ENCODE data around the gene TTN.
"Not testable (repeated sequence)": the region's sequence is repeated elsewhere in the genome, so short reads cannot be mapped to it uniquely, and the experiment has no call there.

The TTN gene

DNA sequence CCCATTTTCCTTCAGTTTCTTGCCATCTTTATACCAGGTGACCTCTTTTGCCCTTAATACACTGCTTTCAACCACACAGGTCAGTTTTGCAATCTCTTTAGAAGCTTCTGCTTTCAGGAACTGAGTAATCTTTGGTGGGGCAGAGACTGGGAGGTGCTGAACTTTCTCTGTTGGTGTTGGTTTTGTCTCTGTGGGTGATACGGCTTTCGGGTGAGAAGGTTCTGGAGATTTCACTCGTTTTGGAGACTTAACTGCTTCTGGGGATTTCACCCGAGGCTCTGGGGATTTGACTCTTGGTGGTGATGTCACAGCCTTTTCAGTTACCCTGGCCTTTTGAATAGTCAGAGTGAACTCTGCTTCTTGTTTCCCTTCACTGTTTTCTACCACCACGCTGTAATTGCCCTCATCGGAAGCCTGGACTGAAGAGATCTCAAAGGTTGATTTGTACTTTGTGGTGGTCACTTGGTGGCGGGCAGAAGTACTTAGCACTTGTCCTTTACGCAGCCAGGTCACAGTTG lies 276.5 kb downstream of the TTN start:
- H3K4me3 ChIP-seq (ENCODE audit: low read length) = no peak overlapping the region
- H3K27ac ChIP-seq (ENCODE audit: low read depth, low read length) = no peak overlapping the region
- 95% methylated on average over 8 of the region's 8 CpGs for WGBS

GRCh38 chr2:178530131-178530530 lies 277.1 kb downstream of the TTN start:
- H3K27ac ChIP-seq (ENCODE audit: low read depth, low read length) = no peak overlapping the region
- peaks cover 38% of the 10 kb centered on the region for H3K36me3 ChIP-seq (ENCODE audit: insufficient read depth, low read length)
- H3K9ac ChIP-seq (ENCODE audit: low read depth, low read length) = no peak overlapping the region
- no peak overlapping the region for H3K4me3 ChIP-seq (ENCODE audit: low read length)
- no peaks in the 10 kb centered on the region for H3K9me3 ChIP-seq (ENCODE audit: insufficient read depth, low read depth, low read length)
- no peaks in the 10 kb centered on the region for H3K4me1 ChIP-seq (ENCODE audit: insufficient read depth, low read length)
- 100% methylated on average over 2 of the region's 2 CpGs for WGBS
- H3K27me3 ChIP-seq (ENCODE audit: insufficient read depth, low read length) = no peaks in the 10 kb centered on the region

More for the DNA sequence above, 276.5 kb downstream of the TTN start:
- peaks cover 43% of the 10 kb centered on the region for H3K36me3 ChIP-seq (ENCODE audit: insufficient read depth, low read length)
- no peaks in the 10 kb centered on the region for H3K27me3 ChIP-seq (ENCODE audit: insufficient read depth, low read length)
- H3K4me1 ChIP-seq (ENCODE audit: insufficient read depth, low read length) = no peaks in the 10 kb centered on the region
- no peak overlapping the region for H3K9ac ChIP-seq (ENCODE audit: low read depth, low read length)
- H3K9me3 ChIP-seq (ENCODE audit: insufficient read depth, low read depth, low read length) = no peaks in the 10 kb centered on the region

GRCh38 chr2:178529194-178529593 lies 278.0 kb downstream of the TTN start:
- H3K9ac ChIP-seq (ENCODE audit: low read depth, low read length) = no peak overlapping the region
- no peaks in the 10 kb centered on the region for H3K9me3 ChIP-seq (ENCODE audit: insufficient read depth, low read depth, low read length)
- 91% methylated on average over 1 of the region's 2 CpGs for WGBS
- H3K4me3 ChIP-seq (ENCODE audit: low read length) = no peak overlapping the region
- H3K36me3 ChIP-seq (ENCODE audit: insufficient read depth, low read length) = peaks cover 28% of the 10 kb centered on the region
- H3K4me1 ChIP-seq (ENCODE audit: insufficient read depth, low read length) = no peaks in the 10 kb centered on the region
- H3K27me3 ChIP-seq (ENCODE audit: insufficient read depth, low read length) = no peaks in the 10 kb centered on the region
- no peak overlapping the region for H3K27ac ChIP-seq (ENCODE audit: low read depth, low read length)

- Histone ChIP-seq H3K36me3 (ENCODE audit: insufficient read depth, low read length) (peaks cover 23% of the 10 kb centered on the region), H3K9ac (ENCODE audit: low read depth, low read length) (no peak overlapping the region), H3K4me3 (ENCODE audit: low read length) (no peak overlapping the region), H3K27me3 (ENCODE audit: insufficient read depth, low read length) (no peaks in the 10 kb centered on the region), H3K27ac (ENCODE audit: low read depth, low read length) (no peak overlapping the region), H3K9me3 (ENCODE audit: insufficient read depth, low read depth, low read length) (no peaks in the 10 kb centered on the region), H3K4me1 (ENCODE audit: insufficient read depth, low read length) (no peaks in the 10 kb centered on the region)
- 93% methylated on average over 5 of the region's 5 CpGs for WGBS
Observed at GRCh38 chr2:178528647-178529046, 278.6 kb downstream of the TTN start.

DNA sequence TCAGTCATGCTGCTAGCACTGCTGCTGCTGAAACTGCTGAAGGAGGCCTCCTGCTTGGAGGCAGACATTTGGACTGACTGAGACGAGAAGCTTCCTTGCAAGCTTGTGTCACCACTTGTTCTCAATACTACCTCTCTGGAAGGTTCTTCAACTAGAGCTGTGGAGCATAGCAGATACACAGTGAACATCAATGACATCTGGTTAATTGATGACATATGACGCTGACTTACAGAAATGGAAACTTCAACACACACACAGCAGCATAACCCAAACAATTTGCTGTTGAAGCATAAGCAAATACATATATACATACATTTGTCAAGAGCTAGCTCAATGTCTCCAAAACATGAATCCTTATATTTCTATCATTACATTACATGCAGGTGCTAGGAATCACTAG lies 279.6 kb downstream of the TTN start:
- Histone ChIP-seq H3K9ac (ENCODE audit: low read depth, low read length) (no peak overlapping the region), H3K4me1 (ENCODE audit: insufficient read depth, low read length) (no peaks in the 10 kb centered on the region), H3K4me3 (ENCODE audit: low read length) (no peak overlapping the region), H3K27me3 (ENCODE audit: insufficient read depth, low read length) (no peaks in the 10 kb centered on the region), H3K27ac (ENCODE audit: low read depth, low read length) (no peak overlapping the region), H3K9me3 (ENCODE audit: insufficient read depth, low read depth, low read length) (no peaks in the 10 kb centered on the region), H3K36me3 (ENCODE audit: insufficient read depth, low read length) (peaks cover 13% of the 10 kb centered on the region)
- WGBS = 97% methylated on average over 2 of the region's 2 CpGs

- Histone ChIP-seq H3K27me3 (ENCODE audit: insufficient read depth, low read length) (no peaks in the 10 kb centered on the region), H3K9ac (ENCODE audit: low read depth, low read length) (no peak overlapping the region), H3K9me3 (ENCODE audit: insufficient read depth, low read depth, low read length) (no peaks in the 10 kb centered on the region), H3K27ac (ENCODE audit: low read depth, low read length) (no peak overlapping the region), H3K36me3 (ENCODE audit: insufficient read depth, low read length) (peaks cover 2% of the 10 kb centered on the region; the same call in 1 of the 2 replicates), H3K4me3 (ENCODE audit: low read length) (no peak overlapping the region), H3K4me1 (ENCODE audit: insufficient read depth, low read length) (no peaks in the 10 kb centered on the region)
- WGBS = 99% methylated on average over 4 of the region's 4 CpGs
Observed at GRCh38 chr2:178526256-178526655, 281.0 kb downstream of the TTN start.

DNA sequence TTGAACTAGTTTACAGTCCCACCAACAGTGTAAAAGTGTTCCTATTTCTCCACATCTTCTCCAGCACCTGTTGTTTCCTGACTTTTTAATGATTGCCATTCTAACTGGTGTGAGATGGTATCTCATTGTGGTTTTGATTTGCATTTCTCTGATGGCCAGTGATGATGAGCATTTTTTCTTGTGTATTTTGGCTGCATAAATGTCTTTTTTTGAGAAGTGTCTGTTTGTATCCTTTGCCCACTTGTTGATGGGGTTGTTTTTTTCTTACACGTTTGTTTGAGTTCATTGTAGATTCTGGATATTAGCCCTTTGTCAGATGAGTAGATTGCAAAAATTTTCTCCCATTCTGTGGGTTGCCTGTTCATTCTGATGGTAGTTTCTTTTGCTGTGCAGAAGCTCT lies 281.8 kb downstream of the TTN start:
- H3K27me3 ChIP-seq (ENCODE audit: insufficient read depth, low read length); H3K9me3 ChIP-seq (ENCODE audit: insufficient read depth, low read depth, low read length); H3K36me3 ChIP-seq (ENCODE audit: insufficient read depth, low read length); H3K4me1 ChIP-seq (ENCODE audit: insufficient read depth, low read length); H3K4me3 ChIP-seq (ENCODE audit: low read length); H3K27ac ChIP-seq (ENCODE audit: low read depth, low read length); H3K9ac ChIP-seq (ENCODE audit: low read depth, low read length): not testable (repeated sequence)
- WGBS = no CpG with 5 or more reads among the region's 1 CpG

- no CpG with 5 or more reads among the region's 5 CpGs for WGBS
- not testable (repeated sequence) for H3K9me3 ChIP-seq (ENCODE audit: insufficient read depth, low read depth, low read length); H3K4me3 ChIP-seq (ENCODE audit: low read length)
Observed at GRCh38 chr2:178525010-178525409, 282.2 kb downstream of the TTN start.

GRCh38 chr2:178523596-178524134 lies 283.6 kb downstream of the TTN start:
- Histone ChIP-seq H3K36me3 (ENCODE audit: insufficient read depth, low read length) (no peaks in the 10 kb centered on the region), H3K27me3 (ENCODE audit: insufficient read depth, low read length) (no peaks in the 10 kb centered on the region), H3K9me3 (ENCODE audit: insufficient read depth, low read depth, low read length) (no peaks in the 10 kb centered on the region), H3K4me3 (ENCODE audit: low read length) (peak overlapping the region; percentile 86), H3K4me1 (ENCODE audit: insufficient read depth, low read length) (no peaks in the 10 kb centered on the region), H3K27ac (ENCODE audit: low read depth, low read length) (peak overlapping the region; percentile 76), H3K9ac (ENCODE audit: low read depth, low read length) (peak overlapping the region; percentile 79)
- WGBS = 80% methylated on average over 8 of the region's 8 CpGs

More at GRCh38 chr2:178525010-178525409, 282.2 kb downstream of the TTN start:
- not testable (repeated sequence) for H3K36me3 ChIP-seq (ENCODE audit: insufficient read depth, low read length); H3K9ac ChIP-seq (ENCODE audit: low read depth, low read length); H3K27ac ChIP-seq (ENCODE audit: low read depth, low read length); H3K27me3 ChIP-seq (ENCODE audit: insufficient read depth, low read length); H3K4me1 ChIP-seq (ENCODE audit: insufficient read depth, low read length)

- Histone ChIP-seq H3K36me3 (ENCODE audit: insufficient read depth, low read length) (0 out of 2 replicates have a peak, but pooled peaks cover under 1% of the 10 kb centered on the region), H3K9me3 (ENCODE audit: insufficient read depth, low read depth, low read length) (no peaks in the 10 kb centered on the region), H3K9ac (ENCODE audit: low read depth, low read length) (peak overlapping the region; percentile 79), H3K4me3 (ENCODE audit: low read length) (peak overlapping the region; percentile 86), H3K27ac (ENCODE audit: low read depth, low read length) (peak overlapping the region; percentile 76), H3K27me3 (ENCODE audit: insufficient read depth, low read length) (no peaks in the 10 kb centered on the region), H3K4me1 (ENCODE audit: insufficient read depth, low read length) (no peaks in the 10 kb centered on the region)
- 63% methylated on average over 25 of the region's 25 CpGs for WGBS
Observed at GRCh38 chr2:178522950-178523595, 284.1 kb downstream of the TTN start.

- no peak overlapping the region for H3K9ac ChIP-seq (ENCODE audit: low read depth, low read length)
- H3K36me3 ChIP-seq (ENCODE audit: insufficient read depth, low read length) = peaks cover 4% of the 10 kb centered on the region; the same call in 1 of the 2 replicates
- no peak overlapping the region for H3K27ac ChIP-seq (ENCODE audit: low read depth, low read length)
- WGBS = 95% methylated on average over 11 of the region's 11 CpGs
- no peak overlapping the region for H3K4me3 ChIP-seq (ENCODE audit: low read length)
- no peaks in the 10 kb centered on the region for H3K9me3 ChIP-seq (ENCODE audit: insufficient read depth, low read depth, low read length)
- no peaks in the 10 kb centered on the region for H3K4me1 ChIP-seq (ENCODE audit: insufficient read depth, low read length)
- no peaks in the 10 kb centered on the region for H3K27me3 ChIP-seq (ENCODE audit: insufficient read depth, low read length)
Observed at GRCh38 chr2:178521304-178522150, 285.7 kb downstream of the TTN start.

All from HUES64 (cell line).